Peyer's patch (tissue), 4 donors: ENCODE measurements around the gene CACNA1H. TPM values are rescaled to one million over a fixed set of nuclear protein-coding genes. Genes with fewer than 3 reads are reported as not detected.

Experiments
- DNase-seq, 3 donors: peaks; one replicate each; pipeline ENCODE4 v3.0.0-alpha.2; 2017 to 2019
- H3K27ac ChIP-seq, 4 donors: fragments of 200-600 bp; sonication (generic); one replicate each; pipeline ENCODE4 v1.5.1; 2016 to 2019
- H3K27me3 ChIP-seq, 2 donors: fragments of 200-600 bp; sonication (generic); one replicate each; pipeline ENCODE4 v1.5.1; 2019
- H3K36me3 ChIP-seq, 3 donors: fragments of 200-600 bp; sonication (generic); one replicate each; pipeline ENCODE4 v1.5.1; 2016 to 2019
- H3K4me1 ChIP-seq, 4 donors: fragments of 200-600 bp; sonication (generic); one replicate each; pipeline ENCODE4 v1.5.1; 2016 to 2019
- H3K4me3 ChIP-seq, 4 donors: fragments of 200-600 bp; sonication (generic); 1 replicate in 3 of 4; 2 replicates in 1 of 4; pipeline ENCODE4 v1.5.1; 2016 to 2019; ENCODE audit warnings: mild to moderate bottlenecking in 1 of 4
- H3K9me3 ChIP-seq, 4 donors: fragments of 200-600 bp; sonication (generic); one replicate each; pipeline ENCODE4 v1.5.1; 2016 to 2019; ENCODE audit warnings: mild to moderate bottlenecking in 1 of 4
- CTCF ChIP-seq, 6 experiments: fragments of 450-650 bp in 4 of 6; fragments of 200-600 bp in 2 of 6; sonication (generic) in 1 of 6; IDR thresholded peaks; one replicate each; pipeline ENCODE4 v1.5.1; 2017 to 2019; ENCODE audit warnings: antibody characterized with exemption in 6 of 6, mild to moderate bottlenecking in 3 of 6, moderate library complexity in 1 of 6
- POLR2A ChIP-seq, 2 donors: fragments of 450-650 bp; IDR thresholded peaks; one replicate each; pipeline ENCODE4 v1.5.1; 2017; ENCODE audit warnings: antibody characterized with exemption in 2 of 2, mild to moderate bottlenecking in 2 of 2, moderate library complexity in 2 of 2
- total RNA-seq, 4 donors: library from RNA; depleted of rRNA; stranded (reverse); fragments of >200 nt; gene quantifications; one replicate each; pipeline ENCODE4 v1.1.0, GENCODE V29; 2016

The CACNA1H gene
- total RNA-seq, 4 donors from 2014 or later, result 4.0 to 28.9 (median 9.7) TPM

DNA sequence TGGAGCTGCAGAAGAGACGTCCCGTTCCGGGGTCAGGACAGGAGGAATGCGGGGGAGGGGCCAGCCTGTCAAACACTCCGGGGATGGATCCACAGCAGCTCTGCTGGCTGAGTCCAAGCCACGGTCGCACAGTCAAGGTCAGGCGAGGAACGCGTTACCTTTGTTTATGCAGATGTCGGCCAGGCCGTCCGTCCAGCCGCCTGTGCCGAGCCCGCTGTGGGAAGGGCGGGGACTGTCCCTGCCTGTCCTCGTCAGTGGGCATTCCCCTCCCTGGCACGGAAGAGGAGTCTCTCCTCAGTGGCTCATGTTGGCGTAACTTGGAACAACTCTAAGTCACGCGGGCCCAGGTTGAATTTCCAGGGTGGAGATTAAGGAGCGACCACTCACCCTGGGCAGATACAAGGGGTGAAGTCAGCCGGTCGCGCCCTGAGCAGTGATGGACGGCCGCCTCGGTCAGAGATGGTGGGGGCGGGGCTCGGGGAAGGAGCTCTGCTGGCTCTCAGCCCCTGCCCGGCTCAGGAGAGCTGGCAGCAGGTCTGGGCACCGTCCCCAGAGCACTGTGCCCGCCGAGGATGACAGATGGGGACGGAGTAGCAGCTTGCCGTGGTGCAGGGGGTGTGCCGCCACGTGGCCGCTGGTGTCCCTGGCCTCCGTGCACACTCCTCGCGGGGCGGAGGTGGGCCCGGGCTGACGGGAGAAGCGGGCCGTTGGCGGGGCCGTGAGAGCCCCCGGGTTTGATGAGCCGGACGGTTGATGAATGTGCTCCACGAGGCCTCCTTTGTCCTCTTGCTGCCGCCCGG lies 7.3 kb downstream of the CACNA1H start:
- no peak overlapping the region for H3K4me3 ChIP-seq
- DNase-seq, result no peak
- H3K9me3 ChIP-seq, result no peaks in the 10 kb centered on the region
- H3K36me3 ChIP-seq, result no peaks in the 10 kb centered on the region
- TF ChIP-seq CTCF (IDR thresholded peaks at IDR 0.05), result no peak
- no peak for TF ChIP-seq POLR2A (IDR thresholded peaks at IDR 0.05)
- peaks cover 0 to 14% (median 0%) of the 10 kb centered on the region in 4 donors for H3K4me1 ChIP-seq
- H3K27me3 ChIP-seq, result no peaks in the 10 kb centered on the region
- peak overlapping the region in 2 of 4 donors; percentile 19 to 81 for H3K27ac ChIP-seq

DNA sequence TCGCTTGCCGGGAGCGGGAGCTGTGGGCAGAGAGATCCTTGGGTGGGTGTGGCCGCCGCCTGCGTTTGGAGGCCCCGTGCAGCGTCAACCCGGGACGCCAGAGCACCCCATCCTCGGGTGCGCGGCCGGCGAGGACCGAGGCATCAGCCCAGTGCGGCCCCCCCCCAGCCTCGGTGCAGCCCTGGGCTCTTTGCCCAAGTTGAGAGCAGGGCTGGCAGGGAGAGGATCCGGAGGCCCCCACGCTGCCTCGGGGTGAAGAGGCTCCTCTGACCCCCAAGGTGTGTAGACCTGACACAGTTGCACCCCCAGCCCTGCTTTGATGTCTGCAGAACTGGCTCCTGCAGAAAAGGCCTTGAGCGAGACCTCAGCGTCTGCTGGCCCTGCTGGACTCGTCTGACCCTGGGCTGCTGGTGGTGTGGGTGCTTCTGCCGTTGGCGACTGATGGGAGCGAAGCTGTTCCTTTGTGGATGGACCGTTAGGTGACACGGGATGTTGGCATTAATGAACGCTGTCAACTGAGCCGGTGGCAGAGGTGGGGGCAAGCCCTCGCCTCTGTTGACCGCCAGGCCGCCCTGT lies 8.0 kb downstream of the CACNA1H start:
- Histone ChIP-seq H3K27me3 (no peaks in the 10 kb centered on the region), H3K9me3 (no peaks in the 10 kb centered on the region), H3K36me3 (no peaks in the 10 kb centered on the region), H3K27ac (peak overlapping the region in 1 of 4 donors; percentile 81), H3K4me3 (no peak overlapping the region), H3K4me1 (peaks cover 0 to 14% (median 0%) of the 10 kb centered on the region in 4 donors)
- DNase-seq, result no peak
- TF ChIP-seq POLR2A (IDR thresholded peaks at IDR 0.05) (no peak), CTCF (IDR thresholded peaks at IDR 0.05) (no peak)

GRCh38 chr16:1162701-1163566 lies 10.0 kb downstream of the CACNA1H start:
- no peak for DNase-seq
- Histone ChIP-seq H3K9me3 (no peaks in the 10 kb centered on the region), H3K4me1 (peaks cover 0 to 25% (median 0%) of the 10 kb centered on the region in 4 donors), H3K27ac (no peak overlapping the region), H3K4me3 (no peak overlapping the region), H3K36me3 (no peaks in the 10 kb centered on the region), H3K27me3 (no peaks in the 10 kb centered on the region)
- TF ChIP-seq CTCF (IDR thresholded peaks at IDR 0.05), result no peak
- no peak for TF ChIP-seq POLR2A (IDR thresholded peaks at IDR 0.05)

- Histone ChIP-seq H3K27me3 (no peaks in the 10 kb centered on the region), H3K4me1 (peaks cover 0 to 28% (median 0%) of the 10 kb centered on the region in 4 donors), H3K4me3 (no peak overlapping the region), H3K9me3 (no peaks in the 10 kb centered on the region), H3K36me3 (no peaks in the 10 kb centered on the region), H3K27ac (no peak overlapping the region)
- no peak for DNase-seq
- TF ChIP-seq CTCF (IDR thresholded peaks at IDR 0.05) (no peak), POLR2A (IDR thresholded peaks at IDR 0.05) (no peak)
Measured at GRCh38 chr16:1163567-1164055, 10.7 kb downstream of the CACNA1H start.

DNA sequence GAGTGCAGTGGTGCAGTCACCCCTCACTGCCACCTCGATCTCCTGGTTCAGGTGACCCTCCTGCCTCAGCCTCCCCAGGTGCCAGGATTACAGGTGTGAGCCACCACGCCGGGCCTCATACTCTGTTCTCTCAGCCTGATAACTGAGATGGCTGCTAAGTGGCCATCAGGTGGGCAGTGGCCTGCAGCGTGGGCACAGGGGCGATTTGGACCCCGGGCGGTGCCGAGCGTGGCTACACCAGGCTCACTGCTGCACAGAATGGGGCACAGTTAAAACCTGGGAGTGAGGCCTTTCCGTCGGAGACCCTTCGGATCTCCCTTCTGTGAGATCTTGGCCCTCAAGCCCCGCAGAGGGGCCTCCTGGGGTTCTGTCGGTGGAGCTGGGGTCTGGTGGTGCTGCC lies 11.5 kb downstream of the CACNA1H start:
- Histone ChIP-seq H3K9me3 (no peaks in the 10 kb centered on the region), H3K4me3 (no peak overlapping the region), H3K27ac (no peak overlapping the region), H3K4me1 (peaks cover 0 to 33% (median 0%) of the 10 kb centered on the region in 4 donors), H3K36me3 (no peaks in the 10 kb centered on the region), H3K27me3 (no peaks in the 10 kb centered on the region)
- no peak for TF ChIP-seq POLR2A (IDR thresholded peaks at IDR 0.05)
- no peak for DNase-seq
